Mesothelial cell of epicardium (in vitro differentiated cells): Measurements from ENCODE around the gene CDK16. TPM values are rescaled to one million over a fixed set of nuclear protein-coding genes. Genes with fewer than 3 reads are reported as not detected.
A peak's percentile ranks its signal among the peaks of the same experiment; 100 is the strongest.

Experiments
- DNase-seq, 2 experiments: peaks; one replicate each; pipeline ENCODE4 v3.0.0; 2021; ENCODE audit warnings: low spot score in 2 of 2; ENCODE audit not compliant: unreplicated experiment in 2 of 2
- H3K27ac Mint-ChIP-seq: 2 replicates; pipeline ENCODE4 v1.8.0; 2021; ENCODE audit warnings: mixed read lengths
- H3K27me3 Mint-ChIP-seq: 2 replicates; pipeline ENCODE4 v1.8.0; 2021; ENCODE audit warnings: low read depth, mixed read lengths
- H3K36me3 Mint-ChIP-seq: 2 replicates; pipeline ENCODE4 v1.8.0; 2021; ENCODE audit warnings: mixed read lengths
- H3K4me1 Mint-ChIP-seq: 2 replicates; pipeline ENCODE4 v1.8.0; 2021; ENCODE audit warnings: mixed read lengths
- H3K4me3 Mint-ChIP-seq: 2 replicates; pipeline ENCODE4 v1.8.0; 2021; ENCODE audit warnings: mild to moderate bottlenecking, moderate library complexity, mixed read lengths
- H3K9me3 Mint-ChIP-seq: 2 replicates; pipeline ENCODE4 v1.8.0; 2021; ENCODE audit warnings: mixed read lengths
- CTCF ChIP-seq: fragments of 200-600 bp; sonication (generic); IDR thresholded peaks from one replicate; pipeline ENCODE4 v1.5.0; 2021; ENCODE audit warnings: antibody characterized with exemption; ENCODE audit not compliant: unreplicated experiment
- total RNA-seq: library from RNA; stranded (reverse); gene quantifications from 3 replicates; pipeline ENCODE4 v1.2.1, GENCODE V29; 2021

Gene CDK16
- 216 to 226 TPM (median 221 TPM) in 3 replicates for total RNA-seq

- peak; percentile 79 to 86 for DNase-seq
- no peak for TF ChIP-seq CTCF
- H3K4me3 Mint-ChIP-seq, result peak within 1 kb of the TSS; percentile 93
- peak within 1 kb of the TSS; percentile 99 for H3K27ac Mint-ChIP-seq
- no peaks in the 10 kb centered on the region for H3K9me3 Mint-ChIP-seq
- no peaks in the 10 kb centered on the region for H3K27me3 Mint-ChIP-seq
- H3K36me3 Mint-ChIP-seq, result peaks cover 29% of the 10 kb centered on the region
- peaks cover 36% of the 10 kb centered on the region for H3K4me1 Mint-ChIP-seq
These were observed at the start of gene CDK16 for GRCh38 chrX:47218280-47218919. Gene CDK16, plus strand, starts transcription at chrX:47218681. Its CDS starts 4,877 bp downstream, at chrX:47223558.

- no peak for TF ChIP-seq CTCF
- DNase-seq, result no peak
- H3K4me1 Mint-ChIP-seq, result no peaks in the 10 kb centered on the region
- no peak overlapping the region for H3K27ac Mint-ChIP-seq
- peaks cover 20% of the 10 kb centered on the region for H3K9me3 Mint-ChIP-seq
- no peaks in the 10 kb centered on the region for H3K27me3 Mint-ChIP-seq
- no peak overlapping the region for H3K4me3 Mint-ChIP-seq
- peaks cover 17% of the 10 kb centered on the region for H3K36me3 Mint-ChIP-seq
These were observed 49.2 kb upstream of the CDK16 start for GRCh38 chrX:47169273-47169672.

- H3K4me1 Mint-ChIP-seq, result no peaks in the 10 kb centered on the region
- H3K27ac Mint-ChIP-seq, result no peak overlapping the region
- no peak for TF ChIP-seq CTCF
- no peaks in the 10 kb centered on the region for H3K27me3 Mint-ChIP-seq
- DNase-seq, result no peak
- H3K9me3 Mint-ChIP-seq, result peaks cover 13% of the 10 kb centered on the region
- peaks cover 11% of the 10 kb centered on the region for H3K36me3 Mint-ChIP-seq
- H3K4me3 Mint-ChIP-seq, result no peak overlapping the region
These were observed 48.6 kb upstream of the CDK16 start for GRCh38 chrX:47169726-47170515.

GRCh38 chrX:47170861-47171692 lies 47.4 kb upstream of the CDK16 start:
- no peak overlapping the region for H3K4me3 Mint-ChIP-seq
- peaks cover 9% of the 10 kb centered on the region for H3K36me3 Mint-ChIP-seq
- H3K4me1 Mint-ChIP-seq, result no peaks in the 10 kb centered on the region
- DNase-seq, result no peak
- no peak overlapping the region for H3K27ac Mint-ChIP-seq
- H3K27me3 Mint-ChIP-seq, result no peaks in the 10 kb centered on the region
- TF ChIP-seq CTCF, result no peak
- H3K9me3 Mint-ChIP-seq, result peaks cover 12% of the 10 kb centered on the region

GRCh38 chrX:47171996-47172395 lies 46.5 kb upstream of the CDK16 start:
- Mint-ChIP-seq H3K27ac (no peak overlapping the region), H3K9me3 (peaks cover 12% of the 10 kb centered on the region), H3K4me1 (no peaks in the 10 kb centered on the region), H3K27me3 (no peaks in the 10 kb centered on the region), H3K4me3 (no peak overlapping the region), H3K36me3 (peaks cover 13% of the 10 kb centered on the region)
- TF ChIP-seq CTCF, result no peak
- DNase-seq, result no peak
